NCI-H2196 treated with DMSO at 0.1 percent for 48 hours (cell line): ENCODE data around the gene KLHL36.
"Not testable (repeated sequence)": the region's sequence is repeated elsewhere in the genome, so short reads cannot be mapped to it uniquely, and the experiment has no call there.

Experiments
- DNase-seq: peaks from one replicate; lab custom pipeline; 2025; ENCODE audit not compliant: unreplicated experiment; lab: John Stamatoyannopoulos, UW

Gene KLHL36

DNA sequence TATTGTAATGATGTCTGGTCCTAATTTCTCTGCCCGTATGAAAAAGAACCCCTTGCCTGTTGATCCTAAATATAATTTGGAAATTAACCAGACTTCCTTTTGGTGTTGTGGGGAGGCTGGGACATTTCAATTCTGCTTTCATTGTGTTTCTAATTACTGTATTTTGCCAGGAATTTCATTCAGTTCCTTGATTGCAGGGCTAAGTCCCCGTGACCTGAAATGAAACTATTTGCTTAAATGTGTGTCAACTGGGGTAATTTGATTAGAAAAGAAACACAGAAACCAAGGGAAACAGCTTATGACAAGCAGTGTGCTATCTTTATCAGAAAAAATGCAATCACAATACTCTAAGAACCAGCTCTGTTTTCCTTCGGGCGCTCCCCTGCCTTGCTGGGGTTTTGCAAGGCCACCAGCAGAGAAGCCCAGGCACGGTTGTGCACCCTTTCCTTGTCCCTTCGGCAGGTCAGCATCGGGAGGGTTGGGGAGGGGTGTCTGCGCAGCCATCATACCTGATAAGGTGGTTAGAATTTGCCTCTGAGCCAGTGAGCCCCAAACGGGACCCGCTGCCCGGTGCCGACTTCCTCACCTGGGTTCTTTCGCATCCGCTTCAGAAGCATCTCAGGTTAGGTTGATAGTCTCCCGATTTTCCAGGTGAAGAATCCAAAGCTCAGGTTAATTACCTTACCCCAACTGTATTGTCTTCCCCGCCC is 19.4 kb downstream of the KLHL36 start:
- DNase-seq: no peak

DNA sequence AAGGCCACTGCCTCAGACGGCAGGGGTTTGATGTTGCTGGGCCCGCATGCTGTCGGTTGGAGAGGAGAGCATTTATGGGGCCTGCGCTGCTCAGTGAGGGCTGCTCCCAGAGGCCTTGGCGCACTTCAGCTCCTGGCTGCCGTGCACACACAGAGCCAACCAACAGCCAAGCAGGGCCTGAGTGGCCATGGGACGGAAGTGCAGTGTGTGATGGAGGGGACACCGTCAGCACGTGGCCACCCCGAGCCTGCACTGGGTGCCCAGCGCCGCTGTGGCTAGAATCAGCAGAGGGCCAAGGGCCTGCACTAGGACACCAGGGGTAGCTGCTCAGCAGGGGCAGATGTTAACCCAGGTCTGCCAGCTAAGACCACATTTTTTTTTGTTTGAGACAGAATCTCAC is 21.8 kb downstream of the KLHL36 start:
- no peak for DNase-seq

DNA sequence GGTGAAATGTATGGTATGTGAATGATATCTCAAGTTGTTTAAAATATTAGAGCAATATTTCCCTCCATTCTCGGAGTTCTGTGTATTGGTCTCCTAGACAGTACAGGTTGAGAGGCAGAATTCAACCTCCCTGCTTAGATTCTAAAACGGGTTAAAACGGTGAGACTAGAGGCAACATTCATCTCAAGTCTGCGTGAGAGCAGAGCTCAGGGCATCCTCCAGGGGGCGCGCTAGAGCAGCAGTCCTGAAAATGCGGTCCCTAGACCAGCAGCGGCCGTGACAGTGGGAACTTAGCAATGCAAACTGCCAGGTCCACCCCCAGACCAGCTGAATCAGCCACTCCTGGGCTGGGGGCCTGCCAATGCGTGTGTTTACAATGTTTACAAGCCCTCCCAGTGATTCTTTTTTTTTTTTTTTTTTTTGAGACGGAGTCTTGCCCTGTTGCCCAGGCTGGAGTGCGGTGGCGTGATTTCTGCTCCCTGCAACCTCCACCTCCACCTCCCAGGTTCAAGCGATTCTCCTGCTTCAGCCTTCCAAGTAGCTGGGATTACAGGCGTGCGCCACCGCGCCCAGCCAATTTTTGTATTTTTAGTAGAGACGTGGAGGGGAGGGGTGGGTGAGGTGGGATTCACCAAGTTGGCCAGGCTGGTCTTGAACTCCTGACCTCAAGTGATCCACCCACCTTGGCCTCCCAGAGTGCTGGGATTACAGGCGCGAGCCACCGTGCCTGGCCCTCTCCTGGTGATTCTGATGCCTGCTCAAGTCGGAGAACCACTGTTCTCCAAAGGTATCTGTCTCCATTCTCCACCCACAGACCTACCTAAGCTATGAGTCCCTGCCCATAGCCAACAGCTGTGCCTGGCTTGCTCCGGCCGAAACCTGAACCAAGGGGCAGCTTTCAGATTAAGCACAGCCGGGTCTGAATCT is 24.2 kb downstream of the KLHL36 start:
- DNase-seq: no peak

DNA sequence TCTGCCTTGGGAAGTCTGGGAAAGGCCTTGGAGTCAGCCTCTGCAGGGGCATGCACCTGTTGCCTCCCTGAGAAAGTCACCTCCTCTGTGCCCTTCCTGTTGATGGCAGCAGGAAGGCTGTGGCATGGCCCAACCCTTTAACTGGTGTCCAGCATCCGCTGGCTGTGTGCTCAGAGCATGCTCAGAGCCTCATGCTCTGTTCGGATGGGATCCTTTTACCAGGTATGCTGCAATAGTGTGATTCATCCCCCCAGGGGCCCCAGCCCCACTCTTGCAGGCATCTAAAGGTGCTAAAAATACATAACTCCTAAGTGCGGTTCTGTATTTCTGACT is 24.9 kb downstream of the KLHL36 start:
- no peak for DNase-seq

DNA sequence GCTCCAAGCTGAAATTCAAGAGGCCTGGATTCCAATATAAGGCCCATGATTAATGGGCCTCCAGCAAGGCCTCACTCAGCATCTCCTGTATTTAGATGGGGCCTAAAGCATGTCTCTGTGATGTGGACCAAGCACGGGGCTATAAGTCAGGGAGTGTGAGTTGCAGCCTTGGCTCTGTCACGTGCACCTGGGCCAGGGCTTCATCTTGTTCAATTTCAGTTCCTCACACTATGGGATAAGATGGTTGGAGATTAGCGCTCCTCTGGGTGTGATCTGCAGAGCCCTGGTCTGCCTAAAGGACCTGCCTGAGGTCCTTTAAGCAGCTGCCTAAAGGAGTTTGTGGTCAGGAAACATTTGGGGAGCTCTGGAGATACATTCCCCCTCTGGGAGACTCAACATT is 25.2 kb downstream of the KLHL36 start:
- DNase-seq: no peak

DNA sequence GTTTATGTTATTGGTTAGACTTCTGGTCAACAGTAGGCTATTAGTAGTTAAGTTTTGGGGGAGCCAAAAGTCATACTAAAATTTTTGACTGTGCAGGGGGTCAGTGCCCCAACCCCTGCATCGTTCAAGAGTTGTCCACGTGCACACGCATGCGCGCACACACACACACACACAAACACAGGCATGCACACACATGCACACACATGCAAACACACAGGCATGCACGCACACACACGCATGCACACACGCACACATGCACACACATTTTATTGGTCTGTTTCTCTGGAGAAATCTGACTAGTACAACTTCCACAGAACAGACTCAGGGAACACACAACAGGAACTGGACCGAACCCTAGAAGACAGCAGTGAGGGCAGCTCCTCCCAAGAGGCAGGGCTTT is 27.1 kb downstream of the KLHL36 start:
- no peak for DNase-seq

DNA sequence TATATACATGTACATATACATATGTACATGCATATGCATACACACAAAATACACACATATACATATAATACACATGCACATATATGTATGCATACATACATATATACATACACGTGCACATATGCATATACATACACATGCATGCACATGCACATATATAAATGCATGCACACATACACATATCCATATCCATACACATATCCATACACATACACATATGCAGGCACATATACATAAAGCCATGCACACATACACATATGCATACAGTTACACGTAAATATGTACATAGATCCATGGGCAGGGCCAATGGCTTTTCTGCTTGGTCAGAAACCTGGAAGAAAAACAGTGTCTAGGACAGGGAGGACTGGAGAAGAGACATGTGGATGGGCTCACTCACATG is 27.6 kb downstream of the KLHL36 start:
- no peak for DNase-seq

DNA sequence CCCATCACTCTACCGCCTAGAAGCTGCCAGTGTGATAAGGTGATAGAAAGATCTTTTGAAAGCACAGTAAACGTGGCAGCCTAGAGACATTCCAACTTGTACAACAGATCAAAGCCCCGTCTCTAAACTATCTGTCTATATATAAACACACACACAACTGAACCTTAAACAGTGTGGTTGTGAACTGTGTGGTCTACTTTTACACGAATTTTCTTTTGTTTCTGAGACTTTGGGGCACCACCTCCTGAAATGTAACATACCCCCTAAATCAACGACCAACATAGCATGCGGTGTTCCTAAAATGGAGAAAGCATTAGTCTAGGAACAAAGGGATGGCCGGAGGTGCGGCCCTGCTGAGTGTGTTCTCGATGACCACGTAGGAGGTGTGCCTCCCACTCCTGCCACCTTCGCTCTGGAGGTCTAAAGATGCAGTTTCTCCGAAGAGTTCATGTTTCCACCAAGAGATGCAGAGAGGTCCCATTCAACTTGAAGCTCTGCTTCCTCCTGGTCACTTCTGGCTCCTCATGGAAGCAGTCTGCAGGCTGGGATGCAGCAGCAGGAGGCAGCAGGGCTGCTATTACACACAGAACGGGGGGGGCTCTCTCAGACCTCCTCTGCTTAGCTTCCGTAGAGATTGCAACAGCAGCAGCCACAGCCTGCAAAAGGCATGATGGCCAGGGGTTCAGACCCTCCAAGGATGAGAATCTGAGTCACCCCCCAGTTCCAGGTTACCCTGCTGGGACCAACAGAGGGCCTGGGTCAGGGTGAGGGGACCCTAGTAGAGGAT is 28.9 kb downstream of the KLHL36 start:
- DNase-seq: no peak

DNA sequence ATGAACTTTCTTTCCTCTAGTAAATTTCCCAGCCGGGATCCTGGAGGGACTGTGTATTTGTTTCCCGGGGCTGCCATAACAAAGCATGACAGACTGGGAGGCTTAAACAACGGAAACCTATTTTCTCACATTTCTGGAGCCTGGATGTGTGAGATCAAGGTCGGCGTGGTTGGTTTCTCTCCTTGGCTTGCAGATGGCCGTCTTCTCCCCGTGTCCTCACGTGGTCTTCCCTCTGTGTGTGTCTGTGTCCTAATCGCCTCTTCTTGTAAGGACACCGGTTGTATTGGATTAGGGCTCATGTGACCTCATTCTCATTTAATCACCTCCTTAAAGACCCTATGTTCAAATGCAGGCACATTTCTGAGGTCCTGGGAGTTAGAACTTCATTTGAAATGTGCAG is 29.5 kb downstream of the KLHL36 start:
- no peak for DNase-seq

DNA sequence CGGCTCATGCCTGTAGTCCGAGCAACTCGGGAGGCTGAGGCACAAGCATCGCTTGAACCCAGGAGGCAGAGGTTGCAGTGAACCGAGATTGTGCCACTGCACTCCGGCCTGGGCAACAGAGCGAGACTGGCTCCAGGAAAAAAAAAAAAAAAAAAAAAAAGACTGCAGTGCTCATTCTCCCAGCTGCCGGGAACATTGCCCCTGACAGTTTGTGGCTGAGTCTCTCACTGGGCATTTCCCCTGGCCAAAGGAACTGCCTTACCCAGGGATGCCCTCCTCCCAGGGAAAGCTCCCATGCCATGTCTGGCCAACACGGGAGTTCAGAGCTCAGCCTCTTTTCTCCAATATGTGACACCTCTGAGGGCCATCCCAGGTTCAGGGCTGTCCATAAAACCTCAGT is 30.2 kb downstream of the KLHL36 start:
- DNase-seq: no peak

DNA sequence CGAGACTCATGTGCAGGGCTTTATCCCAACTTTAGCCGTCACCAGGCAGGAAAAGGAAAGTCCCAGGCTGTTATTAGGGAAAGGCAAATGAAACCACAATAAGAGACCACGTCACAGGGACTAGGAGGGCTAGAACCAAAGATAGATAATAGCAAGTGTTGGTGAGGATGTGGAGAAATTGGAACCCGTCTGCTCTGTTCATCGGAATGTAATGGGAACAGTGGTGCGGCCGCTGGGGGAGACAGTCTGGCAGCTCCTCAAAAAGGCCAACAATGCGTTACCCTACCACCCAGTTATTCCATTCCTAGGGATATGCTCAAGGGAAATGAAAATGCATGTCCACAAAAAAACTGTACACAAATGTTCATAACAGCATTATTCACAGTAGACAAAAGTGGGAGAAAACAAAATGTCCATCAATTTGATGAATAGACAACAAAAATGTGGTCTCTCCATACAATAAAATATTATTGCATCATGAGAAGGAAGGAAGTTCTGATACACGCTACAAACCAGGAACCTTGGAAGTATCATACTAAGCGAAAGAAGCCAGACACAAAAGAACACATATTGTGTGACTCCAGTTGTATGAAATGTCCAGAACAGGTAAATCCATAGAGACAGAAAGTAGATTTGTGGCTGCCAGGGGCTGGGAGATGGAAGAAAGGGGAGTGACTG is 32.0 kb downstream of the KLHL36 start:
- DNase-seq: no peak

DNA sequence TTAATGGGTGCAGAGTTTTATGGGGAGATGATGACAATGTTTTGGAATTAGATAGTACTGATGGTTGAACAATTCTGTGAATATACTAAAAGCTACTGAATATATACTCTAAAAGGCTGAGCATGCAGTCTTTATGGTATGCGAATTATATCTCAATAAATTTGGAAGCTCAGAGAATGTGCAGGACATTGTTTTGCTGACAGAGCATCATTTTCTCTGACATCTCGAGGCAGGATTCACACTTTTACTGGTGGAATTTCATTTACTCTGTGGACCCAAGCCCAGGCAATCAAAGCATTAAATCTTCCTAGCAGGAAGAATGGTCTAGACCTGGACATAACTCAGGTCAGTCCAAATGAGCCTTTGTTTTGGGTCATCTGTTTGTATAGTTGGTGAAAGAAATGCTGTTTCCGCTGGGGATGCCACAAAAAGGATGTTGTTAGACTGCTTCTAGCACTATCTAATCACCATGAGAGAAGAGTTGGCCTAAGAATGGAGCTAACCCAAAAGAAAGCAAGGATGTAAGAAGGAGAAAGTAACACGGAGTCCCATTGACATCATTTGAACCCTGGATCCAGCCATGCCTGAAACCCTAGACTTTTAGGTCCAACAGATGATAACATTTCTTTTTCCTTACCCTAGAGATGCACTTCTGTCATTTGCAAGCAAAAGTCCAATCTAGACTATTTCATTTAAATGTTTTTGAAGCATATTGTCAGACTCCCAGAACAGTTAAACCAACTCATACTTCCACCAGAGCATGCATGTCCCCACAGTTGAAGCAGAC is 32.7 kb downstream of the KLHL36 start:
- DNase-seq: no peak

DNA sequence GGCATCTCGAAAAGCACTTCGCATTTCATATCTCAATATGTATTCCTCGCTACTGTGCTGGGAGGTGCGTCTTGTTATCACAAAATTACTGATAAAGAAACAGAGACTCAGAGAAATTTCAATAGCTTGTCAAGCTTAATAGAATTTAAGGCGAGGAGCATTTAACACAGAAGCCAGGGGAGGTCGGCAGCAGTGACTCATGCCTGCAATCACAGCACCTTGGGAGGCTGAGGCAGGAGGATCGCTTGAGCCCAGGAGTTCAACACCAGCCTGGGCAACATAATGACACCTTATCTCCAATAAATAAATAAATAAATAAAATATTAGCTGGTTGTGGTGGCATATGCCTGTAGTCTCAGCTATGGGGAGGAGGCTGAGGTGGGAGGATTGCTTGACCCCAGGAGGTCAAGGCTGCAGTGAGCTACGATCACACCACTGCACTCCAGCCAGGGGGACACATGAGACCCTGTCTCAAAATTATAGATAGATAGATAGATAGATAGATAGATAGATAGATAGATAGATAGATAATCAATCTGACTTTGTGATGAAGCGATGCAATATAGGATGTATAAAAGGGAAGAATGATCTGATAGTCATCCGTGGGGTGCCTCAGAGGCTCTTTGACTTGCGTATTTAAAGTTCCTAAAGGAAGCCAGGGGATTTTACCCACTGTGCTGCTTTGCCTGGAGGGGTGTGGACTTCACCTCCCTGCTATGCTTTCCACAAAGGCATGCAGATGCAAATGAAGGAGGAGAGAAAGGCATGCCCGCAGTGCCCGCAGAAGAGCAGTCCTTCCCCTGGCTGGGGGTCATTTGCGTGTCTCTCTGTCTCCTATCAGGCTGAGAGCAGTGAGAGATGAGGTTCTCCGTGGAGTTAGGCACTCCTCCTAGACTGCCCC is 35.6 kb downstream of the KLHL36 start:
- DNase-seq: no peak

DNA sequence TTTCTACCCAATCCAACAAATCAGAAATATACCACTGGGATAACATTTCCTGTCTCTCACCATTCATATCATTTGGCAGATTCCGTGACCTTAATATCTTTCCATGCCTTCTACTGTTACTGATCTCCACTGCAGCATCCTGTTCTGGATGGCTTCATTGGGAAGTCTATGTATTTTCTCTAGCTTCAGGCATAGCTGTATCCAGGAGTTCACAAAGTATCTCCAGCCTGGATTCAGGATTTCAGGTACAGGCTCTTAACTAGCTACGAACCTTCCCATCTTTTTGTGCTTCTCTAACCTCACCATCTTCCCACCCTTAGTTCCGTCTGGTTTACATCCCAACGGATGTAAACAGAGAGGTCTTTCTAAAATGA is 36.3 kb downstream of the KLHL36 start:
- no peak for DNase-seq

DNA sequence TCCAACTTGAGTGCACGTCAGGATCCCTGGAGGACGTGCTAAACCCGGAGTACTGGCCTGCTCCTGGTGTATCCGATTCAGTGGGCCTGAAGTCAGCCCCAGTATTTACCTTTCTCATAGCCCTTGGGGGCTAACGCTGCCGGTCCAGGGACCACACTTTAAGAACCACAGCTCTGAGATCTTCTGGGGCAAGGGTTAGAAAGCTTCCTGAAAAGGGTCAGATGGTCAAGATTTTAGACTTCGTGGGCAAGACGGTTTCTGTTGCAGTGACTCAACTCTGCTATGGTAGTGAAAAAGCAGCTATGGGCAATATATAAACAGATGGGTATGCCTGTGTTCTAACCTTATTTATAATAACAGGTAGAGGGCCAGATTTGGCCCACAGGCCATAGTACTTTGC is 36.9 kb downstream of the KLHL36 start:
- DNase-seq: no peak

DNA sequence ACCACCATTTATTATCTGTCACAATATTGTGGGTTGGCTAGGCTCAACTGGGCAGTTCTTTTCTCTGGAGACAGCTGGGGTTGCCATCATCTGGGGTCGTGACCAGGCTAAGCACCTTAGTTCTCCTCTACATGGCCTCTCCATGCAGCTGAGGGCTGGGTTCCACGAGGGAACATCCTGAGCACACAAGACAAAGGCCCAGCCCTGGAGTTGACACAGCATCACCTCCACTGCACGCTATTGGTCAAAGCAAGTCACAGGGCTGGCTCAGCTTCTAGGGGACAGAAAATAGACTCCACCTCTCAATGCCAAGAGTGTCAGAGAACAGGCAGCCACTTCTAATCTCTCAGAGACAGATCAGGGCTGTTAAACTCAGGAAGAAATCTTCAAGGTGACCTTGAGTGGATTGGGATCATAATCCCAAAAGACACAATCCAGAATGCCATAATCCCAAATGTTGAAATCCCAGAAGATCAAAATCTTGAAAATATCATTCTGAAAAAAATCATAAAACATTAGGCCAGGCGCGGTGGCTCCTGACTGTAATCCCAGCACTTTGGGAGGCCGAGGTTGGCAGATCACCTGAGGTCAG is 38.5 kb downstream of the KLHL36 start:
- DNase-seq: no peak

DNA sequence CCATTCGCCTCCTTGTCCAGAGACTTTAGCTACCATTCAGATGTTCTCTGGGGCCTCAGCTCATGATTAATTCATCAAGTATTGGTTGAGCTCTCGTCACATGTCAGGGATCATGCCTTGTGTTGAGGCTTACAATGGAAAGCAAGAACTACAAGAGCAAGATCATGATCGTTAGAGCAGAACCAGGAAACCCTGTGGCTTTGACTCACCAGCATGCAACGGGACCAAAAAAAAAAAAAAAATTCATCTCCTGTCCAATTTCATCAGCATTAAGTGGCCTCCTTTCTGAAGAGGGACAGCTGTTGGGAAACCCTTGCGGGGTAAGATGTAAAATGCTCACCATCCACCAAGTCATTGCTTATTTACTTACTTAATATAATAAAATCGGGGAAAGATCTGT is 39.4 kb downstream of the KLHL36 start:
- DNase-seq: no peak

DNA sequence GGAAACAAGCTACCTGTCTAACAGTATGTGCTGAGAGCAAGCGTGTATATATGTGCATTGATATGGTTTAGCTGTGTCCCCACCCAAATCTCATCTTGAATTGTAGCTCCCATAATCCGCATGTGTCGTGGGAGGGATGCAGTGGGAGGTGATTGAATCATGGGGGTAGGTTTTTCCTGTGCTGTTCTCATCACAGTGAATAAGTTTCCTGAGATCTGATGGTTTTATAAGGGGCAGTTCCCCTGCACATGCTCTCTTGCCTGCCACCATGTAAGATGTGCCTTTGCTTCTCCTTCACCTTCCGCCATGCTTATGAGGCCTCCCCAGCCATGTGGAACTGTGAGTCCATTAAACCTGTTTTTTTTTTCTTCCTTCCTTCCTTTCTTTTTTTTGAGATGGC is 39.9 kb downstream of the KLHL36 start:
- DNase-seq: not testable (repeated sequence)

DNA sequence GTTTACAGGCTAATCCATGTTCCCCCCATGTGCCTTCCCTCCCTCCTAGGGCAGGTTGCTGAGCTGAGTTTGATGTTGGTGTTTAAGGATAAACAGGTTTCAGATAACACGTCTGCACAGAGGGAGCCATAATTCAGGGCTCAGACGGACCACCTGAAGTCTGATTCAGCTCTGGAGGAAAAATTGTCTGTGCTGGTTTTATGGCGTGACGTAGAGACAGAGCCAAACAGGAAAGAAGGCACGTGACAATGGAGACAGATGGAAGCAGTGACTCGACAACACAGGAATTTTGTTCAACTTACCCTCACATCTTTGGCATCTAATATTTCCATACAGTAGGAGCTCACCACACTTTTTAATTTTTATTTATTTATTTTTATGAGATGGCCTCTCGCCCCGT is 40.8 kb downstream of the KLHL36 start:
- DNase-seq: no peak
